Measurements from ENCODE around the gene PRDM8. TPM values are rescaled to one million over a fixed set of nuclear protein-coding genes. Genes with fewer than 3 reads are reported as not detected.

PRDM8 gene
- total and polyA plus RNA-seq, 4 donors, result 0.46 to 5.0 (median 2.1) TPM

GRCh38 chr4:80252427-80252826, 55.1 kb downstream of the PRDM8 start:
- no peak for TF ChIP-seq CTCF (IDR thresholded peaks at IDR 0.05; ENCODE audit: control extremely low read depth, extremely low read depth)
- no peaks in the 10 kb centered on the region for H3K4me1 ChIP-seq (ENCODE audit: control insufficient read depth in 5 of 5, insufficient read depth in 5 of 5, low read length in 5 of 5)
- peaks cover 0 to 14% (median 3%) of the 10 kb centered on the region in 3 donors for H3K27me3 ChIP-seq (ENCODE audit: control insufficient read depth in 3 of 3, insufficient read depth in 3 of 3, low read length in 2 of 3)
- no peak overlapping the region for H3K27ac ChIP-seq (ENCODE audit: low read depth in 1 of 2, low read length in 1 of 2)
- no peak for DNase-seq
- ATAC-seq (ENCODE audit: insufficient read depth, low FRiP score), result no peak
- no peak overlapping the region for H3K9ac ChIP-seq (ENCODE audit: insufficient read depth in 1 of 2, low read length in 2 of 2)
- H3K36me3 ChIP-seq (ENCODE audit: control insufficient read depth in 4 of 4, insufficient read depth in 4 of 4, low read length in 4 of 4), result no peaks in the 10 kb centered on the region
- no peak overlapping the region for H3K4me3 ChIP-seq
- no peaks in the 10 kb centered on the region for H3K9me3 ChIP-seq (ENCODE audit: control insufficient read depth in 4 of 4, insufficient read depth in 3 of 4, low read length in 3 of 4)

- no peaks in the 10 kb centered on the region for H3K9me3 ChIP-seq (ENCODE audit: control insufficient read depth in 4 of 4, insufficient read depth in 3 of 4, low read length in 3 of 4)
- H3K4me3 ChIP-seq, result no peak overlapping the region
- DNase-seq (no peak), ATAC-seq (ENCODE audit: insufficient read depth, low FRiP score) (no peak)
- peaks cover 0 to 14% (median 8%) of the 10 kb centered on the region in 3 donors for H3K27me3 ChIP-seq (ENCODE audit: control insufficient read depth in 3 of 3, insufficient read depth in 3 of 3, low read length in 2 of 3)
- TF ChIP-seq CTCF (IDR thresholded peaks at IDR 0.05; ENCODE audit: control extremely low read depth, extremely low read depth), result no peak
- no peaks in the 10 kb centered on the region for H3K4me1 ChIP-seq (ENCODE audit: control insufficient read depth in 5 of 5, insufficient read depth in 5 of 5, low read length in 5 of 5)
- no peak overlapping the region for H3K27ac ChIP-seq (ENCODE audit: low read depth in 1 of 2, low read length in 1 of 2)
- no peak overlapping the region for H3K9ac ChIP-seq (ENCODE audit: insufficient read depth in 1 of 2, low read length in 2 of 2)
- H3K36me3 ChIP-seq (ENCODE audit: control insufficient read depth in 4 of 4, insufficient read depth in 4 of 4, low read length in 4 of 4), result no peaks in the 10 kb centered on the region
These were observed 55.6 kb downstream of the PRDM8 start for GRCh38 chr4:80252953-80253352.

GRCh38 chr4:80253510-80253909, 56.2 kb downstream of the PRDM8 start:
- H3K4me1 ChIP-seq (ENCODE audit: control insufficient read depth in 5 of 5, insufficient read depth in 5 of 5, low read length in 5 of 5), result no peaks in the 10 kb centered on the region
- DNase-seq (no peak), ATAC-seq (ENCODE audit: insufficient read depth, low FRiP score) (no peak)
- no peak overlapping the region for H3K27ac ChIP-seq (ENCODE audit: low read depth in 1 of 2, low read length in 1 of 2)
- H3K36me3 ChIP-seq (ENCODE audit: control insufficient read depth in 4 of 4, insufficient read depth in 4 of 4, low read length in 4 of 4), result no peaks in the 10 kb centered on the region
- WGBS, 2 donors, result 55 to 65% methylated on average over 4 of the region's 4 CpGs
- H3K27me3 ChIP-seq (ENCODE audit: control insufficient read depth in 3 of 3, insufficient read depth in 3 of 3, low read length in 2 of 3), result peaks cover 0 to 14% (median 9%) of the 10 kb centered on the region in 3 donors
- H3K9me3 ChIP-seq (ENCODE audit: control insufficient read depth in 4 of 4, insufficient read depth in 3 of 4, low read length in 3 of 4), result no peaks in the 10 kb centered on the region
- TF ChIP-seq CTCF (IDR thresholded peaks at IDR 0.05; ENCODE audit: control extremely low read depth, extremely low read depth), result no peak
- H3K4me3 ChIP-seq, result no peak overlapping the region
- H3K9ac ChIP-seq (ENCODE audit: insufficient read depth in 1 of 2, low read length in 2 of 2), result no peak overlapping the region

Other genes starting within 250 kb of the PRDM8 start
- gene ANTXR2, start 124.3 kb upstream of the PRDM8 start, total RNA-seq, result 10 to 100 TPM; 39.8 to 47.2 TPM
- gene ANTXR2, start 124.3 kb upstream of the PRDM8 start, polyA plus RNA-seq, result 10 to 100 TPM in 1 of 2 donors, 1 to 10 TPM in 1; 4.8 to 17.4 TPM
- under 1 TPM in 1 of 2 donors, not detected in 1; 0.18 TPM for gene FGF5, start 69.2 kb downstream of the PRDM8 start, total RNA-seq
- not detected for gene FGF5, start 69.2 kb downstream of the PRDM8 start, polyA plus RNA-seq
- gene CFAP299, start 138.2 kb downstream of the PRDM8 start, total RNA-seq, result 10 to 100 TPM in 1 of 2 donors, 1 to 10 TPM in 1; 7.9 to 30.2 TPM
- 1 to 10 TPM; 2.8 to 5.4 TPM for gene CFAP299, start 138.2 kb downstream of the PRDM8 start, polyA plus RNA-seq